Brain microvascular endothelial cell (primary cell): ENCODE data around the gene FMNL1.

Source experiments
- DNase-seq: peaks from one replicate; pipeline ENCODE4 v3.0.0-alpha.2; 2020
- H3K27ac ChIP-seq: fragments of 250-450 bp; sonication (Bioruptor Pico); 2 replicates; pipeline ENCODE4 v1.5.1; 2020; ENCODE audit warnings: mild to moderate bottlenecking, moderate library complexity
- H3K27me3 ChIP-seq: fragments of 250-450 bp; sonication (Bioruptor Pico); replicated peaks from 2 replicates; pipeline ENCODE4 v1.5.1; 2020; ENCODE audit warnings: mild to moderate bottlenecking
- H3K36me3 ChIP-seq: fragments of 250-450 bp; sonication (Bioruptor Pico); replicated peaks from 2 replicates; pipeline ENCODE4 v1.5.1; 2020; ENCODE audit warnings: mild to moderate bottlenecking
- H3K4me3 ChIP-seq: 2 replicates; pipeline ENCODE4 v1.5.1; 2011; ENCODE audit warnings: low read depth, mild to moderate bottlenecking, control low read depth, low read length, moderate library complexity
- in situ Hi-C: cut with HindIII; loops from 2 replicates; pipeline ENCODE4 v1.10.0; 2017; ENCODE audit warnings: low sequenced_read_pairs, low pct_ligation_motif_present
- TF ChIP-seq, protein P1 (sequence below): IDR thresholded peaks from 2 replicates; pipeline ENCODE4 v1.5.1; 2011; ENCODE audit warnings: low read depth, mild to moderate bottlenecking, moderate library complexity, low read length, control low read depth, inconsistent platforms; ENCODE audit errors: missing control alignments

FMNL1 gene

GRCh38 chr17:45282683-45283644 lies 61.3 kb downstream of the FMNL1 start:
- H3K27ac ChIP-seq, result peak overlapping the region; percentile 71
- H3K4me3 ChIP-seq, result no peak overlapping the region
- in situ Hi-C loops, result no loop called here
- TF ChIP-seq, protein P1, sequence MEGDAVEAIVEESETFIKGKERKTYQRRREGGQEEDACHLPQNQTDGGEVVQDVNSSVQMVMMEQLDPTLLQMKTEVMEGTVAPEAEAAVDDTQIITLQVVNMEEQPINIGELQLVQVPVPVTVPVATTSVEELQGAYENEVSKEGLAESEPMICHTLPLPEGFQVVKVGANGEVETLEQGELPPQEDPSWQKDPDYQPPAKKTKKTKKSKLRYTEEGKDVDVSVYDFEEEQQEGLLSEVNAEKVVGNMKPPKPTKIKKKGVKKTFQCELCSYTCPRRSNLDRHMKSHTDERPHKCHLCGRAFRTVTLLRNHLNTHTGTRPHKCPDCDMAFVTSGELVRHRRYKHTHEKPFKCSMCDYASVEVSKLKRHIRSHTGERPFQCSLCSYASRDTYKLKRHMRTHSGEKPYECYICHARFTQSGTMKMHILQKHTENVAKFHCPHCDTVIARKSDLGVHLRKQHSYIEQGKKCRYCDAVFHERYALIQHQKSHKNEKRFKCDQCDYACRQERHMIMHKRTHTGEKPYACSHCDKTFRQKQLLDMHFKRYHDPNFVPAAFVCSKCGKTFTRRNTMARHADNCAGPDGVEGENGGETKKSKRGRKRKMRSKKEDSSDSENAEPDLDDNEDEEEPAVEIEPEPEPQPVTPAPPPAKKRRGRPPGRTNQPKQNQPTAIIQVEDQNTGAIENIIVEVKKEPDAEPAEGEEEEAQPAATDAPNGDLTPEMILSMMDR, result no peak
- peaks cover 64% of the 10 kb centered on the region for H3K36me3 ChIP-seq
- no peaks in the 10 kb centered on the region for H3K27me3 ChIP-seq
- peak; percentile 90 for DNase-seq

- peaks cover 69% of the 10 kb centered on the region for H3K36me3 ChIP-seq
- TF ChIP-seq, protein P1, result no peak
- H3K27ac ChIP-seq, result peak overlapping the region; percentile 71
- no peak overlapping the region for H3K4me3 ChIP-seq
- in situ Hi-C loops, result no loop called here
- no peaks in the 10 kb centered on the region for H3K27me3 ChIP-seq
- DNase-seq, result no peak
Observed at GRCh38 chr17:45283711-45284110, 62.0 kb downstream of the FMNL1 start.

GRCh38 chr17:45284176-45285140 lies 62.8 kb downstream of the FMNL1 start:
- no peak for DNase-seq
- Histone ChIP-seq H3K27me3 (no peaks in the 10 kb centered on the region), H3K4me3 (no peak overlapping the region), H3K27ac (no peak overlapping the region), H3K36me3 (peaks cover 75% of the 10 kb centered on the region)
- TF ChIP-seq, protein P1, result peak; percentile 61
- in situ Hi-C loops, result no loop called here

DNA sequence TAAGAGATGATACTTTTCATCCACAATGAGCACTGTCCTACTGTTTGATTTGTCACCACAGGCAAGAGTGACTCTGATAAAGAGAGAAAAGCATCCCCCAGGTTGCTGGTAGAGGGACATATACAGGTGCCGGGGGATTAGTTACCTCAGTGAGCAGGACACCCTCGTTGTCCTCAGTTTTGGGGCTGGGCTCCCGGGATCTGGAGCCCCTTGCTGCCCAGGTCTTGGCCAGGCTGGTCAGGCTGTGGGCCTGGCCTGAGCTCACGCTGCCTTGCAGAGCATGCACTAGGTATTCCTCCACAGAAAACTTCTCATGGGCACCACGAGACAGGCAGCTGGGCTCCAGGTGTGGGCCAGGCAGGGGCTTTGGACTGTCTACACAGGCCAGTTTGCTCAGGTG lies 64.6 kb downstream of the FMNL1 start:
- H3K36me3 ChIP-seq, result peaks cover 77% of the 10 kb centered on the region
- TF ChIP-seq, protein P1, result no peak
- no peaks in the 10 kb centered on the region for H3K27me3 ChIP-seq
- H3K27ac ChIP-seq, result no peak overlapping the region
- in situ Hi-C loops, result no loop called here
- DNase-seq, result no peak
- no peak overlapping the region for H3K4me3 ChIP-seq

DNA sequence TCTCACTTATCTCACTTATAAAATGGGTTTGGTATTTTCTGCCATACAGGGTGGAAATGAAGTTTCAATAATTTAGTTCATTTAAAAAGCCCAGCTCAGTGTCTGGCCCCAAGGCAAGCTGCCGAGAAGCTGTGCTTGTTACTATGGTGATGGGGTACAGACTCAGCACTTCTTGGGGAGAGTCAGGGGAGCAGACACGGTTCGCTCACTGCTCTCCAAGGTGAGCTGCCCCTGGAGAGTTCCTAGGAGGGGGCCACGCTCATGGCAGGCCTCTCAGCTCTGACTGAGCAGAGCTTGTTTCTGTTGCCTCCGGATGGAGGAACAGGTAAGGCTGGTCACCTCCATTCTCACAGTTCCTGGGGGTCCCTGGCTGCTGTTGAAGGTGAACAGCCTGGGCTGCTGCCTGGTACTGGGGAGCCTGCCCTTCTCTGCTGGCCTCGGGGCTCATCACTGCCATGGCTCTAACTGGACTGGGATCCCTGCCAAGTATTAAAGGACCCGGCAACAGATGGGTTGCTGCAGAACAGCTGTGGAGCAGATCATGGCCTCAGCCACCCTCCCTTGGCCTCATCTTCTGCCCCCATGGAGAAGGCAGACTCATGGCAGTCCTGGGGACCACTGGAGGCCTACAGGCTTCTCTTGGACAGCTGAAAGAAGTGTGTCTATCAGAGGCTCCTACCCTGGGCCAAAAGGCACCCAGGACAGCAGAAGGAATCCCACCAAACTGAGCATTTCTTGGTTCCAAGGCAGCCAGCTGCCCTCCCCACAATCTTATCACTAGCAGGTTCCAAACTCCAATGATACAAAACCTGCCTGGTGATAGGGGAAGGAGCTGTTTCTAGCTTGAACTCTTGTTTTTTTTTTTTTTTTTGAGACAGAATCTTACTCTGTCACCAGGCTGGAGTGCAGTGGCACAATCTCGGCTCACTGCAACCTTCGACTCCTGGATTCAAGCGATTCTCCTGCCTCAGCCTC lies 66.1 kb downstream of the FMNL1 start:
- TF ChIP-seq, protein P1, result no peak

More for the DNA sequence above, 66.1 kb downstream of the FMNL1 start:
- H3K27me3 ChIP-seq, result no peaks in the 10 kb centered on the region
- no peak for DNase-seq
- H3K4me3 ChIP-seq, result no peak overlapping the region
- H3K27ac ChIP-seq, result no peak overlapping the region
- peaks cover 70% of the 10 kb centered on the region for H3K36me3 ChIP-seq
- in situ Hi-C loops, result no loop called here
